ENCODE data around the gene ACBD6. TPM values are rescaled to one million over a fixed set of nuclear protein-coding genes. Genes with fewer than 3 reads are reported as not detected.

The ACBD6 gene
- total RNA-seq, 4 donors from 2014 or later = 26.6 to 51.3 (median 34.4) TPM

GRCh38 chr1:180345148-180345547 lies 157.2 kb downstream of the ACBD6 start:
- TF ChIP-seq POLR2A (IDR thresholded peaks at IDR 0.05) (no peak), CTCF (IDR thresholded peaks at IDR 0.05) (no peak)
- intact Hi-C loops (cut with DNase I) = no loop called here
- H3K27ac ChIP-seq = no peak overlapping the region

GRCh38 chr1:180343921-180344769 lies 158.2 kb downstream of the ACBD6 start:
- Histone ChIP-seq H3K27me3 (no peaks in the 10 kb centered on the region), H3K36me3 (no peaks in the 10 kb centered on the region), H3K4me3 (no peak overlapping the region), H3K9me3 (no peaks in the 10 kb centered on the region), H3K27ac (no peak overlapping the region), H3K4me1 (no peaks in the 10 kb centered on the region)
- TF ChIP-seq POLR2A (IDR thresholded peaks at IDR 0.05) = no peak
- TF ChIP-seq CTCF (IDR thresholded peaks at IDR 0.05) = no peak
- DNase-seq = no peak
- 87 to 97% methylated on average over 1 of the region's 1 CpG for WGBS, 2 donors
- intact Hi-C loops (cut with DNase I) = no loop called here

More at GRCh38 chr1:180345148-180345547, 157.2 kb downstream of the ACBD6 start:
- Histone ChIP-seq H3K36me3 (no peaks in the 10 kb centered on the region), H3K4me1 (no peaks in the 10 kb centered on the region), H3K4me3 (no peak overlapping the region), H3K27me3 (no peaks in the 10 kb centered on the region), H3K9me3 (no peaks in the 10 kb centered on the region)
- no peak for DNase-seq

- no peak for DNase-seq
- no peaks in the 10 kb centered on the region for H3K4me1 ChIP-seq
- TF ChIP-seq POLR2A (IDR thresholded peaks at IDR 0.05) (no peak), CTCF (IDR thresholded peaks at IDR 0.05) (no peak)
- no peaks in the 10 kb centered on the region for H3K36me3 ChIP-seq
- H3K4me3 ChIP-seq = no peak overlapping the region
- intact Hi-C loops (cut with DNase I) = no loop called here
- H3K9me3 ChIP-seq = no peaks in the 10 kb centered on the region
- no peak overlapping the region for H3K27ac ChIP-seq
- H3K27me3 ChIP-seq = no peaks in the 10 kb centered on the region
- WGBS, 2 donors = 99 to 100% methylated on average over 6 of the region's 6 CpGs
Observed at GRCh38 chr1:180327089-180327488, 175.3 kb downstream of the ACBD6 start.

GRCh38 chr1:180312926-180313325 lies 189.5 kb downstream of the ACBD6 start:
- no peak for DNase-seq
- no peaks in the 10 kb centered on the region for H3K27me3 ChIP-seq
- WGBS, 2 donors = 91 to 96% methylated on average over 2 of the region's 2 CpGs
- no peak overlapping the region for H3K4me3 ChIP-seq
- TF ChIP-seq POLR2A (IDR thresholded peaks at IDR 0.05) (no peak), CTCF (IDR thresholded peaks at IDR 0.05) (no peak)
- H3K36me3 ChIP-seq = peaks cover 0 to 9% (median 4%) of the 10 kb centered on the region in 3 donors
- no peaks in the 10 kb centered on the region for H3K9me3 ChIP-seq
- intact Hi-C loops (cut with DNase I) = no loop called here
- no peak overlapping the region for H3K27ac ChIP-seq
- no peaks in the 10 kb centered on the region for H3K4me1 ChIP-seq

GRCh38 chr1:180311011-180311730 lies 191.2 kb downstream of the ACBD6 start:
- TF ChIP-seq CTCF (IDR thresholded peaks at IDR 0.05) (no peak), POLR2A (IDR thresholded peaks at IDR 0.05) (no peak)
- 91 to 100% methylated on average over 1 to 4 of the region's 4 CpGs for WGBS, 2 donors
- Histone ChIP-seq H3K9me3 (no peaks in the 10 kb centered on the region), H3K36me3 (peaks cover 0 to 14% (median 4%) of the 10 kb centered on the region in 3 donors), H3K4me3 (no peak overlapping the region), H3K27ac (no peak overlapping the region), H3K27me3 (no peaks in the 10 kb centered on the region), H3K4me1 (no peaks in the 10 kb centered on the region)
- DNase-seq = no peak
- intact Hi-C loops (cut with DNase I) = no loop called here
